HT-29 (cell line): ENCODE measurements around the gene FAM120AOS. TPM values are rescaled to one million over a fixed set of nuclear protein-coding genes. Genes with fewer than 3 reads are reported as not detected.

ENCODE experiments used
- small RNA-seq: library from RNA; depleted of rRNA; stranded (forward); fragments of <200 nt; gene quantifications from one replicate; pipeline ENCODE3, GENCODE V24; 2014
- total RNA-seq: library from RNA; depleted of rRNA; stranded (reverse); fragments of >200 nt; shearing (Covaris generic); gene quantifications from 2 replicates; pipeline ENCODE4 v1.2.3, GENCODE V29; 2014; rRNA removed

The FAM120AOS gene
- total RNA-seq, 1 experiment from 2014 or later: 41.3 TPM

Small RNA genes lying within 50 kb of the gene (small RNA-seq; reads per million reads assigned to genes)
- not detected for gene RF00019

Other genes starting within 250 kb of the FAM120AOS start
- 115 TPM in 2 replicates for gene FAM120A, start 1.9 kb downstream of the FAM120AOS start, total RNA-seq
- gene PHF2, start 123.0 kb upstream of the FAM120AOS start, total RNA-seq: 13.3 and 14.2 TPM in 2 replicates